ENCODE results near the gene NFIA. TPM values are rescaled to one million over a fixed set of nuclear protein-coding genes. Genes with fewer than 3 reads are reported as not detected.

Gene NFIA
- total and polyA plus RNA-seq, 2 of the 13 experiments (the other 11 are each of a cell fraction or from before 2014, with no cell fraction given) = 14.7 to 28.5 TPM

DNA sequence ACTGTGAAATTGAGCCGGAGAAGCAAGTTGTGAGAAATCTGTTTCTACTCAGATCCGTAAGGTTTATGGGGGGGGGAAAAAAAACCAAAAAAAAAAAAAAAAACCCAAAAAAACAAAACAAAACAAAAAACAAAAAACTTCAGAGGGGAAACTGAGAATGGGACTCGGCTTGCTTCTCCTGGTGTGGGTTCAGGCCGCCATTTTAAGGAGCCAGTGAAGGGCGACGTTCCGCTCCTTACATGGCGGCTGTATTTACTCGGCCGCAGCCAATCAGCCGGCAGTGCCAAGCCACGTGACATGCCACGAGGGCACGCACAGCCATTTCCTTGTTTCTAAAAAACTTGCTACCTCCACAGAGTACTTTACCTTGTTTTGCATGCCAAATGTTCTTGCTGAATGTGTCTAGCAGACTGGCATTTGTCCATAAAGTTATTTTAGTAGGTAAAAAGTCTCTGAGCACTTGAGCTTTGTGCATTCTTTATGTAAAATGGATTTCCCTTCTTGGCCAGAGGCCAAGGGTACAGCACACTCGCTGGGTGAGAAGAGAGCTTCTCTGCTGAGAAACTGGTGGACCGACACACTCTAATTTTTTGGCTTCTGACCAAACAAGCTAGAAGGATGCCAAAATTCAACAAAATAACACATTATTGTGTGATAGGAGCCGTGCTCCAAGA, 101.8 kb downstream of the NFIA start (continued):
- TF ChIP-seq ZNF839 (CRISPR knock-in tag; IDR thresholded peaks at IDR 0.05; ENCODE audit: borderline replicate concordance) (no peak), PLRG1 (conservative IDR thresholded peaks at IDR 0.05) (no peak), ZNF30 (CRISPR knock-in tag; IDR thresholded peaks at IDR 0.05) (0 out of 2 replicates have a peak, but pooled peaks have one; percentile 74), ZMYM3 (CRISPR knock-in tag; IDR thresholded peaks at IDR 0.05) (no peak), CAMTA2 (CRISPR knock-in tag; IDR thresholded peaks at IDR 0.05; ENCODE audit: borderline replicate concordance) (no peak), KDM5A (IDR thresholded peaks at IDR 0.05; ENCODE audit: borderline replicate concordance, low read length) (peak; percentile 57; the same call in 1 of the 2 replicates), ZMAT3 (CRISPR knock-in tag; conservative IDR thresholded peaks at IDR 0.05) (no peak; the same call in 1 of the 2 replicates), ZNF773 (CRISPR knock-in tag; IDR thresholded peaks at IDR 0.05; ENCODE audit: borderline replicate concordance) (no peak)
- TF ChIP-seq, protein P1, sequence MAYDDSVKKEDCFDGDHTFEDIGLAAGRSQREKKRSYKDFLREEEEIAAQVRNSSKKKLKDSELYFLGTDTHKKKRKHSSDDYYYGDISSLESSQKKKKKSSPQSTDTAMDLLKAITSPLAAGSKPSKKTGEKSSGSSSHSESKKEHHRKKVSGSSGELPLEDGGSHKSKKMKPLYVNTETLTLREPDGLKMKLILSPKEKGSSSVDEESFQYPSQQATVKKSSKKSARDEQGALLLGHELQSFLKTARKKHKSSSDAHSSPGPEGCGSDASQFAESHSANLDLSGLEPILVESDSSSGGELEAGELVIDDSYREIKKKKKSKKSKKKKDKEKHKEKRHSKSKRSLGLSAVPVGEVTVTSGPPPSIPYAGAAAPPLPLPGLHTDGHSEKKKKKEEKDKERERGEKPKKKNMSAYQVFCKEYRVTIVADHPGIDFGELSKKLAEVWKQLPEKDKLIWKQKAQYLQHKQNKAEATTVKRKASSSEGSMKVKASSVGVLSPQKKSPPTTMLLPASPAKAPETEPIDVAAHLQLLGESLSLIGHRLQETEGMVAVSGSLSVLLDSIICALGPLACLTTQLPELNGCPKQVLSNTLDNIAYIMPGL (CRISPR knock-in tag; IDR thresholded peaks at IDR 0.05; ENCODE audit: borderline replicate concordance in 1 of 2, low read depth in 1 of 2) = peak in 1 of 2 experiments; percentile 10; a peak in 1 of 4 replicates
- TF ChIP-seq, protein P2, sequence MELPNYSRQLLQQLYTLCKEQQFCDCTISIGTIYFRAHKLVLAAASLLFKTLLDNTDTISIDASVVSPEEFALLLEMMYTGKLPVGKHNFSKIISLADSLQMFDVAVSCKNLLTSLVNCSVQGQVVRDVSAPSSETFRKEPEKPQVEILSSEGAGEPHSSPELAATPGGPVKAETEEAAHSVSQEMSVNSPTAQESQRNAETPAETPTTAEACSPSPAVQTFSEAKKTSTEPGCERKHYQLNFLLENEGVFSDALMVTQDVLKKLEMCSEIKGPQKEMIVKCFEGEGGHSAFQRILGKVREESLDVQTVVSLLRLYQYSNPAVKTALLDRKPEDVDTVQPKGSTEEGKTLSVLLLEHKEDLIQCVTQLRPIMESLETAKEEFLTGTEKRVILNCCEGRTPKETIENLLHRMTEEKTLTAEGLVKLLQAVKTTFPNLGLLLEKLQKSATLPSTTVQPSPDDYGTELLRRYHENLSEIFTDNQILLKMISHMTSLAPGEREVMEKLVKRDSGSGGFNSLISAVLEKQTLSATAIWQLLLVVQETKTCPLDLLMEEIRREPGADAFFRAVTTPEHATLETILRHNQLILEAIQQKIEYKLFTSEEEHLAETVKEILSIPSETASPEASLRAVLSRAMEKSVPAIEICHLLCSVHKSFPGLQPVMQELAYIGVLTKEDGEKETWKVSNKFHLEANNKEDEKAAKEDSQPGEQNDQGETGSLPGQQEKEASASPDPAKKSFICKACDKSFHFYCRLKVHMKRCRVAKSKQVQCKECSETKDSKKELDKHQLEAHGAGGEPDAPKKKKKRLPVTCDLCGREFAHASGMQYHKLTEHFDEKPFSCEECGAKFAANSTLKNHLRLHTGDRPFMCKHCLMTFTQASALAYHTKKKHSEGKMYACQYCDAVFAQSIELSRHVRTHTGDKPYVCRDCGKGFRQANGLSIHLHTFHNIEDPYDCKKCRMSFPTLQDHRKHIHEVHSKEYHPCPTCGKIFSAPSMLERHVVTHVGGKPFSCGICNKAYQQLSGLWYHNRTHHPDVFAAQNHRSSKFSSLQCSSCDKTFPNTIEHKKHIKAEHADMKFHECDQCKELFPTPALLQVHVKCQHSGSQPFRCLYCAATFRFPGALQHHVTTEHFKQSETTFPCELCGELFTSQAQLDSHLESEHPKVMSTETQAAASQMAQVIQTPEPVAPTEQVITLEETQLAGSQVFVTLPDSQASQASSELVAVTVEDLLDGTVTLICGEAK (IDR thresholded peaks at IDR 0.05) = no peak
- TF ChIP-seq, protein P2 (CRISPR knock-in tag; IDR thresholded peaks at IDR 0.05) = peak; percentile 89
- TF ChIP-seq, protein P3, sequence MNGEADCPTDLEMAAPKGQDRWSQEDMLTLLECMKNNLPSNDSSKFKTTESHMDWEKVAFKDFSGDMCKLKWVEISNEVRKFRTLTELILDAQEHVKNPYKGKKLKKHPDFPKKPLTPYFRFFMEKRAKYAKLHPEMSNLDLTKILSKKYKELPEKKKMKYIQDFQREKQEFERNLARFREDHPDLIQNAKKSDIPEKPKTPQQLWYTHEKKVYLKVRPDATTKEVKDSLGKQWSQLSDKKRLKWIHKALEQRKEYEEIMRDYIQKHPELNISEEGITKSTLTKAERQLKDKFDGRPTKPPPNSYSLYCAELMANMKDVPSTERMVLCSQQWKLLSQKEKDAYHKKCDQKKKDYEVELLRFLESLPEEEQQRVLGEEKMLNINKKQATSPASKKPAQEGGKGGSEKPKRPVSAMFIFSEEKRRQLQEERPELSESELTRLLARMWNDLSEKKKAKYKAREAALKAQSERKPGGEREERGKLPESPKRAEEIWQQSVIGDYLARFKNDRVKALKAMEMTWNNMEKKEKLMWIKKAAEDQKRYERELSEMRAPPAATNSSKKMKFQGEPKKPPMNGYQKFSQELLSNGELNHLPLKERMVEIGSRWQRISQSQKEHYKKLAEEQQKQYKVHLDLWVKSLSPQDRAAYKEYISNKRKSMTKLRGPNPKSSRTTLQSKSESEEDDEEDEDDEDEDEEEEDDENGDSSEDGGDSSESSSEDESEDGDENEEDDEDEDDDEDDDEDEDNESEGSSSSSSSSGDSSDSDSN (CRISPR knock-in tag; IDR thresholded peaks at IDR 0.05) = 0 out of 2 replicates have a peak, but pooled peaks have one; percentile 10
- TF ChIP-seq, protein P4, sequence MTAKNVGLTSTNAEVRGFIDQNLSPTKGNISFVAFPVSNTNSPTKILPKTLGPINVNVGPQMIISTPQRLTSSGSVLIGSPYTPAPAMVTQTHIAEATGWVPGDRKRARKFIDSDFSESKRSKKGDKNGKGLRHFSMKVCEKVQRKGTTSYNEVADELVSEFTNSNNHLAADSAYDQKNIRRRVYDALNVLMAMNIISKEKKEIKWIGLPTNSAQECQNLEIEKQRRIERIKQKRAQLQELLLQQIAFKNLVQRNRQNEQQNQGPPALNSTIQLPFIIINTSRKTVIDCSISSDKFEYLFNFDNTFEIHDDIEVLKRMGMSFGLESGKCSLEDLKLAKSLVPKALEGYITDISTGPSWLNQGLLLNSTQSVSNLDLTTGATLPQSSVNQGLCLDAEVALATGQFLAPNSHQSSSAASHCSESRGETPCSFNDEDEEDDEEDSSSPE (CRISPR knock-in tag; IDR thresholded peaks at IDR 0.05) = peak; percentile 46; the same call in 1 of the 2 replicates
